RWPE1 (cell line): ENCODE measurements around the gene SLC25A10.

Experiments used
- CTCF ChIA-PET: fragments of 350-600 bp; sonication (Branson Sonifier 250); formaldehyde crosslinking; extraction: SDS; loops from one replicate; lab custom pipeline; 2021; lab: Yijun Ruan, JAX
- POLR2A ChIA-PET: fragments of 400-600 bp; formaldehyde crosslinking; extraction: SDS; loops from one replicate; lab custom pipeline; 2020; ENCODE audit warnings: antibody characterized with exemption; ENCODE audit not compliant: low non-redundant PET; lab: Yijun Ruan, JAX
- DNase-seq: peaks from one replicate; pipeline ENCODE4 v3.0.0; 2012; ENCODE audit warnings: low spot score
- H3K27ac ChIP-seq: fragments of 450-650 bp; 2 replicates; pipeline ENCODE4 v1.5.1; 2017
- TF ChIP-seq, protein P1 (sequence below): fragments of 450-650 bp; conservative IDR thresholded peaks from 2 replicates; pipeline ENCODE4 v1.5.1; 2017; ENCODE audit warnings: low read depth, mild to moderate bottlenecking

SLC25A10 gene

DNA sequence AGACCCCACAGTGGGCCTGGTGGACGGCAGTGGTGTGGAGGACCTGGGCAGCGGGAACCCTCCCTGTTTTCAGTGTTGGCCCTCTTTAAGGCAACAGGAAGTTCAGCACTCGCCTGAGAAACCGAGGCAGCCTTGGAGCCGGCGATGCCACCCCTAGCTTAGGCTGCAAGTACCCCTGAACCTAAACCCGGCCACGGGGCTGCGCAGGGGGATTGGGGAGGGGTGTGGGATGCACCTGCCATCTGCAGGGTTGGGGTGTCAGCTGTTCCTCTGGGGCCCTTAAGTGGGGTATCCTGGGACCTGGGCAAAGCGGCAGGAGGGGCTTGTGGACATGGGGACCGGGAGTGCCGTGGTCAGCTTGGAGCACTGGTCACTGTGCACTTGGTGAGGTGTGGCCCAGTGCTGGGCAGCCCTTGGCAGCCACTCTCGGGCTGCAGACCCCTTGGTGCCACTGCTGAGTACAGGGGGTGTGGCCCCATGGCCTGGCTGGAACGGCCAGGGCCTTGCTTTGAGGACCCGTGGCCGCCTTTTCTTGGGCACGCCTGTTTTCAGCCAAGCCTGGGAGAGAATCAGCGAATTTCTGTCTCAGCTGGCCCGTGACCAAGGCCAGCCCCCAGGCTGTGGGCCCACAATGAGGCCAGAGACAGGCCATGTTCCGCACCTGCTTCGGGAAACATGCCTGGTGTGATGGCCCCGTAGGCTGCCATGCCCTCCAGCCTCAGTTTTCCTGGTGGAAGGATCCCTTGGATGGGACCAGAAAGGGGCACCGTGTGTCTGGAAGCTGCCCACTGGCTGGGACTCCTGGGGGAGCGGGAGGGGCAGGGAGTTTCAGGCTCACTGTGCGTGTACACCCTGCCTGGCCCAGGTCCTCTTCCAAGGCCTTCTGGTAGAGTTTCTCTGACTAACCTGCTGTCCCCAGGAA, 4.1 kb upstream of the SLC25A10 start:
- CTCF ChIA-PET, result interaction anchor here (0.6 kb wide), 1 partner anchor 184 kb away, joined by 3 read pairs; no protein-coding TSS in a partner anchor
- peak overlapping the region; percentile 89 for H3K27ac ChIP-seq
- no peak for DNase-seq
- TF ChIP-seq, protein P1, sequence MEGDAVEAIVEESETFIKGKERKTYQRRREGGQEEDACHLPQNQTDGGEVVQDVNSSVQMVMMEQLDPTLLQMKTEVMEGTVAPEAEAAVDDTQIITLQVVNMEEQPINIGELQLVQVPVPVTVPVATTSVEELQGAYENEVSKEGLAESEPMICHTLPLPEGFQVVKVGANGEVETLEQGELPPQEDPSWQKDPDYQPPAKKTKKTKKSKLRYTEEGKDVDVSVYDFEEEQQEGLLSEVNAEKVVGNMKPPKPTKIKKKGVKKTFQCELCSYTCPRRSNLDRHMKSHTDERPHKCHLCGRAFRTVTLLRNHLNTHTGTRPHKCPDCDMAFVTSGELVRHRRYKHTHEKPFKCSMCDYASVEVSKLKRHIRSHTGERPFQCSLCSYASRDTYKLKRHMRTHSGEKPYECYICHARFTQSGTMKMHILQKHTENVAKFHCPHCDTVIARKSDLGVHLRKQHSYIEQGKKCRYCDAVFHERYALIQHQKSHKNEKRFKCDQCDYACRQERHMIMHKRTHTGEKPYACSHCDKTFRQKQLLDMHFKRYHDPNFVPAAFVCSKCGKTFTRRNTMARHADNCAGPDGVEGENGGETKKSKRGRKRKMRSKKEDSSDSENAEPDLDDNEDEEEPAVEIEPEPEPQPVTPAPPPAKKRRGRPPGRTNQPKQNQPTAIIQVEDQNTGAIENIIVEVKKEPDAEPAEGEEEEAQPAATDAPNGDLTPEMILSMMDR, result no peak
- POLR2A ChIA-PET, result interaction anchor here (0.6 kb wide), 1 partner anchor 185 kb away, joined by 4 read pairs; no protein-coding TSS in a partner anchor

DNA sequence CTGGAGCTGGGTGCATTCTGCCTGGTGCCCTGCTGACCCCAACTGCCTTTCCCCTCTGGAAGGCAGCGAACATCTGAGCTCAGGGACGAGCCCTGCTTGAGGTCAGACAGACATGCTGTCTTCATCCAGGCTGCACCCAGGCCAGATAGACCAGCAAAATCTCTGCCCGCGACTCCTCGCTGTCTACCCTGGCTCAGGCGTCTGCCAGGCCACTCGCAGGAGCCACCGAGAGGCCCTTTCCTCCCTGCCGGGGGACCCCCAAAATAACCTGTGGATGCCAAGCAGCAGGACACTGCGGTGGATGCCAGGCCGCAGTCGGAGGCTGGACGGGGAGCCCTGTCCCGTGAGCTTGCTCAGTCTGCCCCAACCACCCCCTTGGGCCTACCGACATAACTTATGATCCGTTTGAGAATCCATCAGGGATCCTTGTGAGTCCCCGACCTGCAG, 3.3 kb upstream of the SLC25A10 start:
- ChIA-PET CTCF (interaction anchor here (0.6 kb wide), 1 partner anchor 183 kb away, joined by 3 read pairs; no protein-coding TSS in a partner anchor), POLR2A (interaction anchor here (0.6 kb wide), 1 partner anchor 184 kb away, joined by 4 read pairs; no protein-coding TSS in a partner anchor)
- TF ChIP-seq, protein P1, result no peak
- no peak for DNase-seq
- peak overlapping the region; percentile 89 for H3K27ac ChIP-seq

DNA sequence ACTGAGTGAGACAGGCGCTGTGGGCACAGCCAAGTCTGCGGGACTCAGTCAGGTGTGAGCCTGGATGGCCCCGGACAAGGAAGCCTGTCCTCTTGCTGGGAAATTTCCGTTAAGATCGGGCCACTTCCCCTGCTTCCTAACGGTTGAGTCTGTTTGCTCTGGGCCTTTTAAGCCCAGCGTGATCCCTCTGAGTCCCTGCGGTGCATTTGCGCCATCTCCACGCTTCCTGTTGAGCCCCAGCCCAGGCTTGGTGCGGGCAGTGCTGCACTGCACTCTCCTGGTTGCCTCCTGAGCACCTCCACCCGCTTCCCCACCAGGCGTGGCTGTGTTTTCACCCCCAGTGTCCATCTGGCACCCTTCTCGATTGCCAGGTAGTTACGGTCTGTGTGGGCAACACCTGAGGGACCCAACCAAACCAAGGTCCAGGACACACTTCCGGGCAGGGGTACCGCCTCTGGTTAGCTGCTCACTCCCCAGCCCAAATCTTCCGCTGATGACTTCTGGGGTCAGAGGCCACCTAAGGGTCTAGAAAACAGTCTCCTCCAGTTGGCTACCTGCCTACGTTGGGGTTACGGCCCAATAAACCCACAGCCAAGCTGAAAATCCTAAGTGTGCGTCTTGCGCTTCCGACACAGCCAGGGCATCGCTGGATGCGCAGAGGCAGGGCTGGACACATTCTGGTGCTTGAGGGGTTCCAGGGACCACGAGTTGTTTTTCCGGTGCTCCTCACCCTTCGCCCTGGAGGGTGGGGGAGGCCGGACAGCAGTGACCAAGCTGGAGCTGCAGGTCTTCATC, 1.4 kb upstream of the SLC25A10 start:
- TF ChIP-seq, protein P1, result no peak
- no peak for DNase-seq
- CTCF ChIA-PET, result interaction anchor here (0.6 kb wide), 1 partner anchor 229 kb away, joined by 3 read pairs; no protein-coding TSS in a partner anchor
- POLR2A ChIA-PET, result interaction anchor here (0.7 kb wide), 2 partner anchors 10 to 113 kb away, joined by 4 to 6 read pairs; no protein-coding TSS in a partner anchor
- H3K27ac ChIP-seq, result peak overlapping the region; percentile 89

DNA sequence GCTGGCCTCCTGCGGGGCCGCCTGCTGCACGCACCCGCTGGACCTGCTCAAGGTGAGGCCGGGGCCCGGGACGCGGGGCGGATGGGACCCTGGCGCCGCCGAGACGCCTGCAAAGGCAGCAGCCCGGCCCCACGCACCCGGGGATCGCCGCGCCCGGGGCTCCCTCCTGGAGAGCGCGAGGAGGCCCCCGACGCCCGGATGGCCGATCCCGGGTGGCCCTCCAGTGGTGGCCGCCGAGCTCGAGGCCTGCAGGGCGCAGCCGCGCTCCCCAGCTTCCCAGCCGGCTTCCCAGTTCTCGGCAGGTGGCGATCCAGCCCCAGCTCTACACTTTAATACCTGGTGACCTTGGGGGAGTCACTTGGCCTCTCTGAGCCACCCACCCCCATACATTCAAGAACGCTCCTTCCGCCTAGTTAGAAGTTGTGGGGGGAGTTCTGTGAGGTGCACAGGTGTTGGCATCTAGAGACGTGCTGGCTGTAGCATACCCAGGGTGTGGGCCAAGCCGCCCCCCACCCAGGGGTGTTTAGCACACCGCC, 452 bp downstream of the SLC25A10 start:
- no peak for DNase-seq
- ChIA-PET CTCF (interaction anchor here (0.7 to 0.9 kb wide), 3 partner anchors 37 to 205 kb away, joined by 3 to 5 read pairs (median 3); no protein-coding TSS in a partner anchor), POLR2A (interaction anchor here (0.8 kb wide), 1 partner anchor 161 kb away, joined by 3 read pairs; the partner anchor contains the start of gene FAAP100)
- TF ChIP-seq, protein P1, result peak; percentile 46
- peak overlapping the region; percentile 89 for H3K27ac ChIP-seq

DNA sequence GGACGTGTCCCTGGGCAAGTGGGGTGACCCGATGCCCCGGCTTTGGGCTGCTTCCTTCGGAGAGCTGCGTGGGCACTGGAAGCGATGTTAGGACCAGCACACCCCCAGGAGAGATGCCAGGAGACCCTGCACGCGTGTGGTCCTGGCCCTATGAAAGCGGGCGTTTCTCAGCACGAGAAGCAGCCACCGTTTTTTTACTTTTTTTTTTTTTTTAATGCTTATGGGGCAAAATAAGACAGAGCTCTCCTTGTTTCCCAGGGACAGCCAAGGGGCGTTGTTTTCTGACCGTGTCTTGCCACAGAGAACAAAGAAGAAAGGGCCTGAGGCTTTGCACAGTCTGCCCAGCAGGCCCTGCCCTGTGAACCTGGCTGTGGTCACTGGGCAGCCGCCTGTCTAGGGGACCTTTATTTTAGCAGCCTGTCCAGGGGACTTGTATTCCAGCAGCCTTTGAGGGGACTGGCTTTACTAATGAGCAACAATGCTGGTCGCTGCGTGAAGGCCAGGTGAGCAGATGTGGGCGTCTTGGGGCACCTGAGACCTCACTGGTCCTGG, 996 bp downstream of the SLC25A10 start:
- ChIA-PET CTCF (interaction anchor here (0.7 to 0.9 kb wide), 3 partner anchors 37 to 204 kb away, joined by 3 to 5 read pairs (median 3); no protein-coding TSS in a partner anchor), POLR2A (interaction anchor here (0.8 kb wide), 1 partner anchor 161 kb away, joined by 3 read pairs; the partner anchor contains the start of gene FAAP100)
- TF ChIP-seq, protein P1, result no peak
- H3K27ac ChIP-seq, result peak overlapping the region; percentile 89
- no peak for DNase-seq
